GM19328 (cell line): ENCODE results near the gene CREB3L2.

Experiments
- ATAC-seq: cut with Tn5 transposase; IDR thresholded peaks from one replicate; pipeline ENCODE4 v1.9.1; 2021; ENCODE audit warnings: mild to moderate bottlenecking, moderate library complexity; ENCODE audit not compliant: unreplicated experiment

Gene CREB3L2

DNA sequence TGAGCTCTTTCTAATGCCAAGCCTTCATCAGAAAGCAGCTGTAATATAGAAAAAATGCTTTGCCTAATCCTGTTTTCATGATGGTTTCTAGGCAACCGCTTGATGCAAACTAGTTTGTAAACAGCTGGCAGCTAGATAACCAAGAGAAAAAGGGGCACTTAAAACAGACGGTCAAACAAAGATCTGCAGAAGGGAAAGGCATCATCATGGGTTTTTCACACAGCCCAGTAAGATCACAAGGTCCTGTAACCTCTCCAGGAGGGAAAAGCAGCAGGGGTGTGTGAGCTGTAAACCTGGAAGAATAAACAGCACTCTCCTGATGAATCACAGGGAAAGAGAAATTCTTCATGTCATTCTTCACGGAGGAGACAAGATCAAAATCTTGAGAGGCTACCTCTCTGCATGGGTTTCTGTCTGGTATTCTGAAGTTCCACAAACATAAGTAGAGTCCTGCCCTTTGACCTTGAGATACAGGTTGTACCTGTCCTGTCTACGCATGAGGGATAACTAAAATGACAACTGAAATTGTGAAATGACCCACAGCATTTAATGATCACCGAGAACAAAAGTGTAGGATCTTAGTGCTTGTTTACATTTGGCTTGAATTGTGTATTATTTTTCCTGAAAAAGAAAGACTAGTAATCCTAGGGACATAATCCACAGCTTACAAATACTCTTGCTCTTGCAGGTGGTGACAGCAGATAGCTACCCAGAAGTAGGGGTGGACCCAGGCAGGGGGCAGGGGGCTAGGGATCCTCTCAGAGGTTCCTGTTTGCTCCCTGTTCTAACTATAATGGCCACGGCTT, 48.0 kb downstream of the CREB3L2 start:
- no peak for ATAC-seq

DNA sequence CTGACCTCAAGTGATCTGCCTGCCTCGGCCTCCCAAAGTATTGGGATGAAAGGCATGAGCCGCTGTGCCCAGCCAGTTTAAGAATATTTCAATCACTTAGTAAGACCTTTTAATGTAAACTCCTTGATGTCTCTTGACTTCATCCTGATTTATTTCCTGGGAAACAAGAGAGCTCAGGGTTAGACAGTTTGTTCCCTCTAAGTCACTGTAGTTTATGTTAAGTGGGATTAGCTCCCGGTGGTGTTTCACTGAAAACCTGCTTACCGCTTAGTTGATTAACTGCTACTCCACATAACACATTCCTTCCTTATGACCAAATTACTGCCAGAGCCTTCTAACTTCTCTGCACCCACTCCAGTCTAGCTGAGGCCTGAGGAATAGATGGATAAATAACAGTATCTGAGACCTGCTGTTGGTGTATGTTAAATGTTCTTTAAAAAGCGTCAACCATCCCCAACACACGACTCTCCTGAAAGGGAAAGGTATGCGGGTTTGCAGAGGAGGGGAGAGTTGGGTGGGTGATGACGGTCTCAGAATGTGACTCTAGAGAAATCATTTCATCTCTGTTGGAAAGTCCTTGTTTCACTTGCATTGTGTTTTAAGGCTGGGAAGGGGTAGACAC, 48.7 kb downstream of the CREB3L2 start:
- no peak for ATAC-seq

DNA sequence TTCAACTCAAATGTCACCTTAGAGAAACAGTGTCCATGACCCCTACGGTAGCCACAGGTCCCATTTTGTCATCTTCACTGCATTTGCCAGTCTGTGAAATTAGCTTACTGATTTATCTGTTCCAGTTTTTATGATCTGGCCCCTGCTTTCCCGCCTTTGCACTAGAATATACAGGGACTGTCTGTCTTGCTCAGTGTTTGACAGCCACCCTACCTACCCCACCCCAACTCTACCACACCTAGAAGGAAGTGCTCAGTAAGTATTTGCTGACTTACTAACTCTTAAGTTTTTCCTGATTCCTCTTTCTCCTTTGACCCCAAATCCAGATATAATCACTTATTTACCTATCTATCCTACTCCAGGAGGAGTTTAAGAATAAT, 49.5 kb downstream of the CREB3L2 start:
- ATAC-seq, result no peak

GRCh38 chr7:137951700-137952425, 50.0 kb downstream of the CREB3L2 start:
- ATAC-seq, result no peak

GRCh38 chr7:137950967-137951366, 50.9 kb downstream of the CREB3L2 start:
- ATAC-seq, result no peak

GRCh38 chr7:137950263-137950621, 51.6 kb downstream of the CREB3L2 start:
- ATAC-seq, result no peak

DNA sequence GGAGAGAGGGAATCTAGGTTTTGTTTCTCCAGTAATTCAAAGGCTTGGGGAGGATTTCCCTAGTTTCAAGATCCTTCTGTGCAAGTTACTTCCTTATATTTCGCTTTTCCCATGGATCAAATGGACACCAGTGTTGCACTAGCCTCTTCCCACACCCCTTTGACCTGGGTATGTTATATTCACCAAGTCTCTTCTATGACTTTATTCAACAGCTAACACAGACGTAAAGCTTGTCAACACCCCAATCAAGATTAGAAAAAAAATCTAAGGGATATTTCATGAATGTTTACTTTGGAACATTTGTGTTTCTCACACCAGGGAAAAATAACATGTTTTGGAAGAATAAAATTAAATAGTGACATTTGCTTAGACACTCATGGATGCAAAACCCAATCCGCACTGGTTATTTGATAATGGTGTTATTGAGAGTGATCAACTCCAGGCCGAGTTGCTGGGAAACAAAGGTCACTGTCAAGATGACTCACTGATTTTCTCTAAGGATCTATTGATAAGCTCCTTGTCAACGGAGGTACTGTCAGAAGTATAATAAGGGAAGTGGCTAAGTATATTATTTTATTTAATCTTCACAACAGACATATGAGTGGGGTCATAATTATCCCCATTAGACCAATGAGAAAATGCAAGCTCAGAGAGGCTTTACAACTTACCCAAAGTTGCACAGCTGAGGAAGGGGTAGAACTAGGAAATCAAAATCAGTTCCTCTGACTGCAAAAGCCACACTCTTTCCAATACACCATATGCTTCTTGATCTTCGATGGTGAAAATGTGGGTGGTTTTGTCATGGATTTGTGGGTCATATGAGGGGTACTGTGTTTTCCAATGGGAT, 52.2 kb downstream of the CREB3L2 start:
- no peak for ATAC-seq

- ATAC-seq, result no peak
These were observed 53.0 kb downstream of the CREB3L2 start for GRCh38 chr7:137948845-137949330.

- no peak for ATAC-seq
These were observed 53.6 kb downstream of the CREB3L2 start for GRCh38 chr7:137948083-137948844.

- ATAC-seq, result no peak
These were observed 54.8 kb downstream of the CREB3L2 start for GRCh38 chr7:137947046-137947445.

DNA sequence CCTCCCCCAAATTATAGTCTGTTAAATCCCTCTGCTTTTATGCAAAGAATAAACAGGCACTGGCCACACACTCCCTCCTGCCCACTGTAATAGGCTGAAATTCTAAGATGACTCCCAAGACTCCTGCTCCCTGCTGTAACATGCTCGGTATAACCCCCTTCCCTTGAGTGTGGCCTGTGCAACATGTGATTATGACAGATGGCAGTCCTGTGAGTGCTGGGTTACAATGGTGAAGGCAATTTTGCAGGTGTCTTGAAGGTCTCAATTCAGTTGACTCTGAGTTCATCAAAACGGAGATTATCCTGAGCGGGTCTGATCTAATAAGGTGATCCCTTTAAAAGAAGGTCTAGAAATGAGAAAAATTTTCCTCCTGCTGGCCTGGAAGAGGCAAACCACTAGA, 55.9 kb downstream of the CREB3L2 start:
- no peak for ATAC-seq

- ATAC-seq, result no peak
These were observed 57.7 kb downstream of the CREB3L2 start for GRCh38 chr7:137944168-137944567.

DNA sequence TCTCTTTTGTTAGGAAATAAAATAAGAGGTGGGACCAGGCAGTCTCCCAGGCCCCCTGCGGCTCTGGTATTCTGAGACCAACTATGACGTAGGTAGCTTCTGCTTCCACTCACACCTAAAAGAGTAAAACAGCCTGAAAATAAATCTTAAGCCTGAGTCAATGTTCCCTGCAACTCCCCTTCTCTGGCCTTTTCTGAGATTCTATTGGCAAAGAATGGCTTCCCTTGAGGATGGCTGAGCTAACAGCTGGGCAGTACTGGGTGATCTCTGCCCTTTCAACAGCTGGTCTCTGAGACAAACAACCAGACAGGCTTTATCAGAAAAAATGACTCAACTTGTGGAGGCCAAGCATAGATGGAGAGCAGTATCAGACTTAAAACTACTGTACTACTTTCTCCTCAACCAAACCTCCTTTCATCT, 58.7 kb downstream of the CREB3L2 start:
- ATAC-seq, result no peak

DNA sequence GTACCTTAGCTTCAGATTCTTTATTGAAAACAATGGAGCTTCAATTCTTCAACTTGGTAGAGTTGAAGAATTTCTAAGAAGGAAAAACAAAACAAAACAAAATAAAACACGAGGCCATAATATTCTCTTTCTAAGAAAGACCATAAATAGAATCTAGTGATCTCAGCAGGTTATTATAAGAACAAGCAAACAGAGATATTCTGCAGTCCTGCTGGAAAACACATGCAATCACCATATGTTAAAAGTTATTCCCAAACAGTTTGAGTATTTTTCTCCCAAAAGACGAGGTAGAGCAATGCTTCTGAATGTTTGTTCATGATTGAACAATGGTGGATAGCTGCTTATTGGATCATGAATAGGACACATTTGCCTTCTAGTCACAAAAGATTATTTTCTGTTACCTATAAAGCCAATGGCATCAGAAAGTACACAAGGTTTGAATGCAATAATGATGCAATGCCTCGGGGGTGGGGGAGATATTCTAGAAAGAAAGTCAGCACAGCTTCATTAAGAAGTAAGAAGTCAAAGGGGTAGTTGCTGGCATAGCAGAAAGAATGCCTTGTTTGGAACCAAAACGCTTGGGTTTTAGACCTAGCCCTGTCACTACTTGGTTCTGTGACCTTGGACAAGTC, 59.3 kb downstream of the CREB3L2 start:
- ATAC-seq, result no peak

DNA sequence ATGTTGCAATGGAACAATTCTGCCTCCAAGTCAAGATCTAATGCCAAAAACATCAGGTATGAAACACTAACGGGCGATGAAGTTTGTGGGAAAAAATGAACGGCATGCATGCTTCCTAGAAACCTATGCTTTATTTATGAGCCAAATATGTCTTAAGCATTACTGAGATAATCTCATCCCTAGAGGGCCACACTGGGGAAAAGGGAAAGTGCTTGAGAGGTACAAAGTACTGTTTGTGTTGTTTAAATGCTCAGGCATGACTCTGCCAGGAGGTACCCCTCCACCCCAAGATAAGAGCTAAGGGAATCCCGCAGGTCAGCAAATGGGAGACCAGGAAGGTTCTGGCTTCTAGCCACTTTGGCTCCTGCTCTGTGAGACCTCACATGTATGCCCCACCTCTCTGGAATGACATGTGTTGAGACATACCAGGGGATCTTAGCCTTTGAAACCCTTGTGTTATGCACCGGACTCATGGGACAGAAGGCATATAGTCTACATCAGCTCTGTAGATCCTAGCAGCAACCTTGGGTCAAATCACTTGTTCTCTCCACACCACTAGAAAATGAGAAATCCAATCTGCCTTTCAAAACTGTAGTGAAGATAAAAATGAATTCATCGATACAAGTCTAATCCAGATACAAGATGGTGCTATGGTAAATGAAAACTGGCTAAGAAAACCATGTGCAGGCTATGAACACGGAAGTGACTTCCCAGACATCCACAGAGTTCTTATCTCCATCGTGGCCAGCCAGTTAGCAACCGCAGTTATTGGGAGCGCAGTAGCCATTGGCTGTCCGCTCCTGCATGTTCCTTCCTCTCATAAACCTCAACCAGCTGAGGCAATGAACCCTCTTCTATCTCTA, 61.0 kb downstream of the CREB3L2 start:
- ATAC-seq, result no peak

DNA sequence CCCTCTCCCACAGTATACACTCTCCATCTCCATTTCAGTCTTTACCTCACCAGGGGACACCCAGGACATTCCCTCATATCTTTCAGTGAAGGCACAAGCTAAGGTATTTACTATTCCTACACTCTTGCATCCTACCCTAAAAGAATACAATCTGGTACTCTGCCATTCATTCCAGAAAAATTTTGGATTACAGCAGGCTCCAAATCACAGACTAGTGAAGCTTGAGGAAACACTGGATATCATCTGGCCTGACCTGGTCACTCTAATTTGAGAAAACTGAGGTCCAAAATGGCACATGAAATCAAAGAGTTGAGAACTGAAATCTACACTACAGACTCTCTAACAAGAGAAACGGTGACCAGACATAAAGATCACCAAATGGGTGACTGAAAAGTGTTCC, 61.7 kb downstream of the CREB3L2 start:
- no peak for ATAC-seq

DNA sequence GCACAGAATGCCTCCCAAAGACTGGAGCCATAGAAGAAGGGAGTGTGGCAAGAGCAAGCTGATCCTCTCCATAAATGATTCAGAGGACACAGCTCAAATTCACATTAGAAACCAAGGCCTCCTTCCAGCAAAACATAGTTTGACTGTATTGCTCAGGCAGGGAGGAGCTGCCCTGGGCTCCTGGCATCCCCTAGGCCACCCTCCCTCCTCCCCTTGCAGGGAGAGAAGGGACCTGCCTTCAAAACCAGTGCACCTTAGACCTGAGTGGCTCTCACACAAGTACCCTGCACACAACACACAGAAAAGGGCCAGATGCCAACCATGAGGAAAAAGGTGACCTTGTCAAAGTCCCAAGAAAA, 64.7 kb downstream of the CREB3L2 start:
- no peak for ATAC-seq

GRCh38 chr7:137936509-137937201, 65.2 kb downstream of the CREB3L2 start:
- no peak for ATAC-seq
